ENCODE results near the gene HDAC4.

DNA sequence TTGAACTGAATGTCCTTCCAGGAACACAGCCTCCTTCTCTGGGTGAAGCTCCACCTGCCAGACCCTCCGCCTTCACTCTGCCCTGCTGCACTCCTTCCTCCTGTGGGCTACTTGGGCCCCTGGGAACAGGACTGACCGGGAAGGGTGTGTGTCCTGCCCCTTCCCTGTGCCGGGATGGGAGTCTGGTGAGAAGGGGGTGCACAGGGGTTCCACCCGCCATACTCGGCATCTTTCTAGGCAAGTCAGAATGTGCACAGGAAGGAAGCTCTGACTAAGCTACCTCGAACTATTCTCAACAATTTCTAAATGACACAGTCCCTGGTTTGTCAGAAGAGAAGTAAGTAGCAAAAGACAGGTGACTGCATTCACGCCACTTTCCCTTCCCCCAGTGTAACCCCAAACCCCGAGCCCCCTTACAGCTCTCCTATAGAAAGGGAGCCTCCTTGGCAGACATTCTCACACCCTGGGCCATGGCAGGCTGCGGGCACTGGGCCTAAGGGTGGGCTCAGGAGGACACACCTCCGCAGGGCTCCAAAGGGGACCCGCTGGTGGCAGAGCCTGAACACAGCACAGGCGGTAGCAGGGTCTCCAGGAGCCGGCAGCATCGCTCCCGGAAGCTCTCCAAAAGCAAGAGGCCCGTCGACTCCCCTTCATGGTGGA lies 184.1 kb downstream of the HDAC4 start:
- TF ChIP-seq POLR2AphosphoS5 (IDR thresholded peaks at IDR 0.05) (no peak), POLR2A (IDR thresholded peaks at IDR 0.05) (no peak)
